Measurements from ENCODE around the gene CRABP2. TPM values are rescaled to one million over a fixed set of nuclear protein-coding genes. Genes with fewer than 3 reads are reported as not detected.
A peak's percentile ranks its signal among the peaks of the same experiment; 100 is the strongest.

Gene CRABP2
- total RNA-seq, 1 donor from 2014 or later: 370 TPM

DNA sequence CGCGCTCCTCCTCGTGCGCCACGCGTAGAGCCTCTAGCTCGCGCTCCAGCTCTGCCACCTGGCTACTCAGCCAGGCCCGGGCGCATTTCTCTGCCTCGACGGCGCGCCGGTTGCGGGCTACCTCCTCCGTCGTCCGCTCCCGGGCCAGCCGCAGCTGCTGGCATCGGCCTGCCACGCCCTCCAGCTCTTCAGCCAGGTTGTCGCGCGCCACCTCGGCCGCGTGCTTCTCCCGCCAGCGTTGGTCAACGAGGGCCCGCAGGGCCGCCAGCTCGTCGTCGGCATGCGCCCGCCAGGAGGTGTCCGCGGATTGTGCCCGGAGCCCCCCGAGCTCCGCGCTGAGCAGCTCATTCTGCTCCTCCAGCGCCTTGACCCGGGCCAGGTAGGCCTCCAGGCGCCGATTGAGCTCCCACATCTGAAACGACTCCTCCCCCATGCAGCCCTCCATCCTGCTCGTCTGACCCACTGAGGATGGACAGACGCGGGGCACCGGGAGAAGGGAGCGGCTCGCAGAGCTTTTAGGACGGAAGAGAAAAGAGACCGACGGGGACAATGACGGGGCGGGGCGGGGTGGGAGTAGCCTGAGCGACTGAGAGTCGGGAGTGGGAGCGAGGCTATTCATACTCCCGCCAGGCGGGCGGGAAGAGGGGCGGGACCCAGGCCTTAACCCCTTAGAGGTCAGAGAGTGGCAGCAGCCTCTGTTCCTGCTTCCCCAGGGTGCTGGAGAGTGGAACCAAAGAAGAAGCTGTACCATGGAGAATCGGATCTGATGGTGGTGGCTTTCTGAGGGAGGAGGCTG, 28.4 kb downstream of the CRABP2 start, which contains the start of gene NES:
NES (minus strand) TSS at position 588 of the 796 bp plus-strand sequence; CDS start at position 445, 143 bp downstream.
- Mint-ChIP-seq H3K36me3 (peaks cover 15% of the 10 kb centered on the region), H3K4me1 (ENCODE audit: unreplicated experiment) (peaks cover 39% of the 10 kb centered on the region), H3K27ac (peak within 1 kb of the TSS; percentile 35), H3K27me3 (peaks cover 59% of the 10 kb centered on the region), H3K9me3 (no peaks in the 10 kb centered on the region), H3K4me3 (peak within 1 kb of the TSS; percentile 91)
- DNase-seq (ENCODE audit: extremely low spot score, unreplicated experiment): no peak
- TF ChIP-seq CTCF (conservative IDR thresholded peaks at IDR 0.05): peak; percentile 5

GRCh38 chr1:156676114-156676819, 29.1 kb downstream of the CRABP2 start:
- Mint-ChIP-seq H3K4me1 (ENCODE audit: unreplicated experiment) (peaks cover 46% of the 10 kb centered on the region), H3K27ac (peak overlapping the region; percentile 63)

DNA sequence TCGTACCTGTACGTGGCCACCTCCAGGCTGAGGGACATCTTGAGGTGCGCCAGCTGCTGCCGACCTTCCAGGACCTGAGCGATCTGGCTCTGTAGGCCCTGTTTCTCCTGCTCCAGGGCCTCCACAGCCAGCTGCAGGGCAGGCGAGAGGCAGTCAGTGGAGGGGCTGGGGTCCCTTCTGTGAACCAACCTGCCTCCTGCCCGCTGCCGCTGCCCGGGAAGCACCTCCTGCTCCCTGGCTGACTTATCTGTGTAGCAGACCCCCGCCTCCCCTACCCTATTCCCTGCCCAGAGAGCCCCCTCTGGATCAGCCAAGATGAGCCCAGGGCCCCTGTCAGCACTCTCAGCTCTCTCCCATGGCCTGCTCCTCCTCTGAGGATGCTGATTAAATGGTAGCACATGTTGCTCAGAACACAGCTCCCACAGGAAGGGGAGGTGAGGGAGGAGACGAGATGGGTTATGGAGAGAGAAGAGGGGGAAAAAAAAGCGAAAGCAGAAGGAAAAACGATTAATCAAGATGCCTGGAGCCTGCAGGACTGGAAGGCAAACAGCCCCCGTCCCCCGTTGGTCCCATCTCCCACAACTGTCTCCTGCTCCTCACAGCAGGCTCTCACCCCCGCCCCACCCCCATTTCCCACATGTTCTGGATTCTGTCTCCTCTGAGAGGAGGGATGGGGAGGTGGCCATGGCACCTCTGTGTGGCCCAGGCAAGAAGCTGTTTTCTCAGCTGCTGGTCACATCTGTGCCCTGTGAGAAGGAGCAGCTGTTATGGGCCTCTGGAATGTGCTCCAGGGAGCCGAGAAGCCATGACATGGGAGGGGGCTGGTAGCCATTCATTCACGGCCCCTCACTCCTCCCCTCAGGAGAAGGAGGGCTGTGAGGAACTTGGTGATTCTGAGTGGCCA, 29.9 kb downstream of the CRABP2 start:
- Mint-ChIP-seq H3K4me1 (ENCODE audit: unreplicated experiment) (peaks cover 48% of the 10 kb centered on the region), H3K4me3 (peak overlapping the region; percentile 91), H3K27me3 (peaks cover 60% of the 10 kb centered on the region), H3K36me3 (peaks cover 15% of the 10 kb centered on the region), H3K27ac (peak overlapping the region; percentile 63), H3K9me3 (no peaks in the 10 kb centered on the region)
- TF ChIP-seq CTCF (conservative IDR thresholded peaks at IDR 0.05): no peak
- DNase-seq (ENCODE audit: extremely low spot score, unreplicated experiment): no peak

More at GRCh38 chr1:156676114-156676819, 29.1 kb downstream of the CRABP2 start:
- TF ChIP-seq CTCF (conservative IDR thresholded peaks at IDR 0.05): no peak
- H3K36me3 Mint-ChIP-seq: peaks cover 15% of the 10 kb centered on the region
- no peaks in the 10 kb centered on the region for H3K9me3 Mint-ChIP-seq
- DNase-seq (ENCODE audit: extremely low spot score, unreplicated experiment): no peak
- peak overlapping the region; percentile 91 for H3K4me3 Mint-ChIP-seq
- H3K27me3 Mint-ChIP-seq: peaks cover 63% of the 10 kb centered on the region

- H3K4me1 Mint-ChIP-seq (ENCODE audit: unreplicated experiment): peaks cover 59% of the 10 kb centered on the region
- H3K27ac Mint-ChIP-seq: peak overlapping the region; percentile 63
- H3K36me3 Mint-ChIP-seq: peaks cover 15% of the 10 kb centered on the region
- TF ChIP-seq CTCF (conservative IDR thresholded peaks at IDR 0.05): no peak
- peak overlapping the region; percentile 72 for H3K4me3 Mint-ChIP-seq
- peaks cover 47% of the 10 kb centered on the region for H3K27me3 Mint-ChIP-seq
- no peaks in the 10 kb centered on the region for H3K9me3 Mint-ChIP-seq
- DNase-seq (ENCODE audit: extremely low spot score, unreplicated experiment): no peak
Observed at GRCh38 chr1:156673387-156674121, 31.8 kb downstream of the CRABP2 start.
